Gastroesophageal sphincter (tissue), 4 donors: ENCODE data around the gene OXA1L. TPM values are rescaled to one million over a fixed set of nuclear protein-coding genes. Genes with fewer than 3 reads are reported as not detected.
"Not testable (repeated sequence)": the region's sequence is repeated elsewhere in the genome, so short reads cannot be mapped to it uniquely, and the experiment has no call there.

Source experiments
- ATAC-seq: fragments of 150-250 bp; one replicate; pipeline ENCODE4 v1.9.1; 2016; ENCODE audit warnings: mild to moderate bottlenecking, moderate library complexity
- H3K27ac ChIP-seq, 4 donors: fragments of 200-600 bp; sonication (generic) in 3 of 4; 1 replicate in 3 of 4; 2 replicates in 1 of 4; pipeline ENCODE4 v1.5.1; 2016 to 2019
- H3K27me3 ChIP-seq: fragments of 200-600 bp; sonication (generic); one replicate; pipeline ENCODE4 v1.5.1; 2019
- H3K36me3 ChIP-seq, 2 donors: fragments of 200-600 bp; sonication (generic); one replicate each; pipeline ENCODE4 v1.5.1; 2019; ENCODE audit warnings: control low read depth in 1 of 2
- H3K4me1 ChIP-seq, 3 donors: fragments of 200-600 bp; sonication (generic); 1 replicate in 2 of 3; 2 replicates in 1 of 3; pipeline ENCODE4 v1.5.1; 2016 to 2019; ENCODE audit warnings: control low read depth in 2 of 3
- H3K4me3 ChIP-seq, 2 donors: fragments of 200-600 bp; sonication (generic); one replicate each; pipeline ENCODE4 v1.5.1; 2019; ENCODE audit warnings: mild to moderate bottlenecking in 1 of 2, moderate library complexity in 1 of 2
- H3K9me3 ChIP-seq, 3 donors: fragments of 200-600 bp; sonication (generic); one replicate each; pipeline ENCODE4 v1.5.1; 2017 to 2019; ENCODE audit warnings: control low read depth in 2 of 3
- EP300 ChIP-seq: sonication (generic); formaldehyde crosslinking; IDR thresholded peaks from one replicate; pipeline ENCODE4 v1.6.1; 2017; ENCODE audit warnings: antibody characterized with exemption, mild to moderate bottlenecking
- POLR2A ChIP-seq, 2 donors: fragments of 450-650 bp; IDR thresholded peaks; one replicate each; pipeline ENCODE4 v1.6.1; 2017; ENCODE audit warnings: antibody characterized with exemption in 2 of 2, mild to moderate bottlenecking in 2 of 2, moderate library complexity in 1 of 2
- POLR2AphosphoS5 ChIP-seq: sonication (generic); formaldehyde crosslinking; IDR thresholded peaks from one replicate; pipeline ENCODE4 v1.6.1; 2017; ENCODE audit warnings: antibody characterized with exemption
- WGBS, 2 donors: methylation state at CpG; one replicate each; pipeline ENCODE4 v1.1.5; 2018; ENCODE audit warnings: low coverage in 1 of 2; 5-methylcytosine and 5-hydroxymethylcytosine counted together
- total RNA-seq, 4 donors: library from RNA; depleted of rRNA; stranded (reverse); fragments of >200 nt; gene quantifications; one replicate each; pipeline ENCODE4 v1.1.0, GENCODE V29; 2016
- TF ChIP-seq, protein P1 (sequence below), 4 experiments: fragments of 200-600 bp in 2 of 4; fragments of 450-650 bp in 2 of 4; sonication (generic) in 1 of 4; IDR thresholded peaks; one replicate each; pipeline ENCODE4 v1.5.1; 2017 to 2019; ENCODE audit warnings: antibody characterized with exemption in 4 of 4, mild to moderate bottlenecking in 2 of 4, moderate library complexity in 2 of 4

The OXA1L gene
- total RNA-seq, 4 donors from 2014 or later: 47.1 to 89.0 (median 72.7) TPM

DNA sequence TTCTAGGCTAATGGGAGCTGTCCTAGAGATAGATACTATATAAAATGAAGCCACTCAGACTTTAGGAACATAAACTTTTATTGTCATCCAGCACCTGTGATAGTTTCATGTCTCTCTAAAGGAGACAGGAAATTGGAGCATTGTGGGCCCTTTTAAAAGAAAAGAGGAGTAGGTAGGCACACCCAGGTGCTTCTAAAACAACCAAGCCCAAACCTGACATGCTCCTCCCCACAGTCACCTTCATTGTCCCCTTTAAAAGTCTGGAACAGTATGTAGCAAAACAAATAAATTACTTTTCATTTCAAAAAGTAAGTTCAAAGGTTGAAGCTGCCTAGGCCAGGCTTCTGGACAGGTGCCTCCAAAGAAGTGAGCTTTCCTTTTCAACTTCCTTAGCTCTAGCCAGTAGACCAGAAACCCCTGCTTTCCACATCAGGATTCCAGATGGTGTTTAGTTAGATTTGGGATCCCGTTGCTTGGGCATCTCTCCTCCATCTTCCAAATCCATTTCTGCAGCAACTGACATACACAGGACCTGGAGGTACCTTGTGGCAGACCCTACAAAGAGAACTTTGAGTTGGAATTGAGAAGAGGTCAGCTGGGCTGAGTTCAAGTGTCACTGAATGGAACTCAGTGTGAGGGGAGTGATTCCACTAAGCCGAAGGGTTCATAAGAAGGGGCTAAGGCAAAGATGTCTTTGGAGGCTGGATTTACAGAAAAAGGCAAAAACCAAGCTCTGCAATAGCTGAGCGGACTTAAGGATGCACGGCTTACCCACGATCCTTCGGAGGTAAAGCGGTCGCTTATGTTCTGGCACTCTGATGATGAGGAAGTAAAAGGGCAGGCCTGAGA, 6.9 kb downstream of the OXA1L start:
- 81% methylated on average over 2 to 8 of the region's 8 CpGs for WGBS, 2 donors
- Histone ChIP-seq H3K4me3 (no peak overlapping the region), H3K27ac (no peak overlapping the region), H3K9me3 (no peaks in the 10 kb centered on the region), H3K36me3 (peaks cover 10 to 63% of the 10 kb centered on the region in 2 donors), H3K27me3 (no peaks in the 10 kb centered on the region), H3K4me1 (peaks cover 0 to 1% (median 1%) of the 10 kb centered on the region in 3 donors)
- TF ChIP-seq EP300 (no peak), POLR2A (IDR thresholded peaks at IDR 0.05) (no peak), POLR2AphosphoS5 (no peak)
- TF ChIP-seq, protein P1, sequence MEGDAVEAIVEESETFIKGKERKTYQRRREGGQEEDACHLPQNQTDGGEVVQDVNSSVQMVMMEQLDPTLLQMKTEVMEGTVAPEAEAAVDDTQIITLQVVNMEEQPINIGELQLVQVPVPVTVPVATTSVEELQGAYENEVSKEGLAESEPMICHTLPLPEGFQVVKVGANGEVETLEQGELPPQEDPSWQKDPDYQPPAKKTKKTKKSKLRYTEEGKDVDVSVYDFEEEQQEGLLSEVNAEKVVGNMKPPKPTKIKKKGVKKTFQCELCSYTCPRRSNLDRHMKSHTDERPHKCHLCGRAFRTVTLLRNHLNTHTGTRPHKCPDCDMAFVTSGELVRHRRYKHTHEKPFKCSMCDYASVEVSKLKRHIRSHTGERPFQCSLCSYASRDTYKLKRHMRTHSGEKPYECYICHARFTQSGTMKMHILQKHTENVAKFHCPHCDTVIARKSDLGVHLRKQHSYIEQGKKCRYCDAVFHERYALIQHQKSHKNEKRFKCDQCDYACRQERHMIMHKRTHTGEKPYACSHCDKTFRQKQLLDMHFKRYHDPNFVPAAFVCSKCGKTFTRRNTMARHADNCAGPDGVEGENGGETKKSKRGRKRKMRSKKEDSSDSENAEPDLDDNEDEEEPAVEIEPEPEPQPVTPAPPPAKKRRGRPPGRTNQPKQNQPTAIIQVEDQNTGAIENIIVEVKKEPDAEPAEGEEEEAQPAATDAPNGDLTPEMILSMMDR (IDR thresholded peaks at IDR 0.05): no peak
- no peak for ATAC-seq

DNA sequence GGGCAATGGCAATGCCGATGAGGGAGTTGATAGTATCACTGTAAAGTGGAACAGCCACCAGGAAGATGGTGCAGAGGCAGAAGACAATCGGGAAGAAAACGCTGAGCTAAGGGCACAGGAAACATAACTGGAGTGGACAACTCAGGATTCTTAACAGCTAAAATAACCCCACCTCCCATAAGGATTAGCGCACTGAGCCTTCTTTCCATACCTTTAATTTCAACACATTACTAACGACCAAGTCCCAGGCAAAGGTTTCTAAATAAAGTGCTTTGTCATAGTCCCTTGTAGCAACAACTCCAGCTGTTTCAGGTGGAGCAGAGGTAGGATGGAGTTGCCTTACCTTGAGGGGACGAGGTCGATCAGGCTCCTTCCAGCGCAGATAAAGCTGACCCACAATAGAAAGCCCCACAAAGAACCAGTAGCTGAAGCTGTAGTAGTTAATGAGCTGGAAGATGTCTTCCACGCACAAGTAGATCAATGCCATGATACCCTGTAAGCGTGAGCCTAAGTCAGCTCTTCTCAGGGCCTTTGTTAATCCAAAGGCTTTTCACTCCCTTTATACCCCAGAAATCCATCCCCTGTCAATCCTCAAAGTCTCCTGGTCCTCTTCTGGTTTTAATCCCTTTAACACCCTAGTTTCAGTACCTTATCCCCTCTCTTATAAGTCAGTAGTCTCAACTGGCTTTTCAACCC, 7.7 kb downstream of the OXA1L start:
- H3K27ac ChIP-seq: no peak overlapping the region
- H3K4me3 ChIP-seq: no peak overlapping the region
- TF ChIP-seq POLR2A (IDR thresholded peaks at IDR 0.05): no peak
- no peak for TF ChIP-seq EP300
- no peak for TF ChIP-seq POLR2AphosphoS5
- TF ChIP-seq, protein P1 (IDR thresholded peaks at IDR 0.05): no peak
- no peaks in the 10 kb centered on the region for H3K27me3 ChIP-seq
- ATAC-seq: no peak
- H3K36me3 ChIP-seq: peaks cover 10 to 55% of the 10 kb centered on the region in 2 donors
- 84 to 88% methylated on average over 6 to 10 of the region's 10 CpGs for WGBS, 2 donors
- H3K4me1 ChIP-seq: no peaks in the 10 kb centered on the region
- H3K9me3 ChIP-seq: no peaks in the 10 kb centered on the region

DNA sequence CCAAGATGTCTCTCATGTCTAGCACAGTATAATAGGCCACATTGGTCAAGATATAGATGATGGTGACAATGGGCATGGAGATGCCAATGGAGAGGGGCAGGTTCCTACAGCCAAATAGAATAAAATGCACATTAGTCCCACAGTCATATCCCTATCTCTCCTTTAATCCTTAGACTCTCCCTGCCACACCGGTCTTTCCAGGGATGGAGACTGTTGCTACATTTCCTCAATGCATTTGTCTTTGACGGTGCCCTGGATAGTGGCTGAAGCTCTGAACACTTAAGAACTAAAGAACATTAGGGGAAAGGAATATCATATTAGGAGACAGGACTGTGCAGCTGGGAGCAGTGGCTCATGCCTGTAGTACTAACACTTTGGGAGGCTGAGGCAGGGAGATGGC, 9.7 kb downstream of the OXA1L start:
- Histone ChIP-seq H3K27ac (no peak overlapping the region), H3K27me3 (no peaks in the 10 kb centered on the region), H3K36me3 (peaks cover 1 to 35% of the 10 kb centered on the region in 2 donors), H3K4me3 (no peak overlapping the region), H3K9me3 (no peaks in the 10 kb centered on the region), H3K4me1 (no peaks in the 10 kb centered on the region)
- TF ChIP-seq, protein P1 (IDR thresholded peaks at IDR 0.05): no peak
- TF ChIP-seq EP300 (no peak), POLR2AphosphoS5 (no peak), POLR2A (IDR thresholded peaks at IDR 0.05) (no peak)
- no peak for ATAC-seq
- 75% methylated on average over 2 of the region's 2 CpGs; no CpG with 5 or more reads in 1 of the 2 donors for WGBS, 2 donors

DNA sequence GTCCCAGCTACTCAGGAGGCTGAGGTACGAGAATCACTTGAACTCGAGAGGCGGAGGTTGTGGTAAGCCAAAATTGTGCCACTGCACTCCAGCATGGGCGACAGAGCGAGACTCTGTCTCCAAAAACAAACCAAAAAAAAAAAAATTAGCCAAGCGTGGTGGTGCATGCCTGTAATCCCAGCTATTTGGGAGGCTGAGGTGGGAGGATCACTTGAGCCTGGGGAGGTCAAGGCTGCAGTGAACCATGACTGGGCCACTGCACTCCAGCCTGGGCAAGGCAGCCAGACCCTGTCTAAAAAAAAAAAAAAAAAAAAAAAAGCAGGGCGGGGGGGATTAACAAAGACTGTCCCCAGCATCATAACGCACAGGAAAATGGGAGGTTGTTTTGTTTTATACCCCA, 10.4 kb downstream of the OXA1L start:
- H3K36me3 ChIP-seq: peaks cover 0 to 28% of the 10 kb centered on the region in 2 donors
- H3K4me1 ChIP-seq, H3K4me3 ChIP-seq, H3K27me3 ChIP-seq, H3K9me3 ChIP-seq, H3K27ac ChIP-seq, ATAC-seq: not testable (repeated sequence)
- 63 to 87% methylated on average over 2 to 3 of the region's 8 CpGs for WGBS, 2 donors

DNA sequence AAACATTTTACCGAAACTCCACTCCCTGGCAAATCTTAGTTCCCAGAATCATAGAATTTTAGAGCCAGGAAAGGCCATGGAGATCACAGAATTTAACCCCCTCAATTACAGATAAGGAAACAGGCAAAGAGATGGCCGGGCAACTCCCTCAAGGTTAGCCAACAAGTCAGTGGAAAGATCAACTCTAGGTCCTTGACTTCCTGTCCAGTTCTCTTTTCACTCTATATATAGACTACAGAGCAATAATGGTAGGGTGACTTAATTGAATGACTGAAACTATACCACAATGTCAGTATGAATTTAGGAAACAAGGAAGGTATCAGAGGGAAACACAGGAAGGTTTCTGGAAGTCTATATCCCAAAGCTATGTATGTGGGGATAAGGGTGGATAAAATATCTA, 11.6 kb downstream of the OXA1L start:
- ATAC-seq: no peak
- WGBS, 2 donors: 78 to 100% methylated on average over 1 of the region's 2 CpGs

More for the DNA sequence above, 11.6 kb downstream of the OXA1L start:
- Histone ChIP-seq H3K36me3 (peaks cover 0 to 16% of the 10 kb centered on the region in 2 donors), H3K4me3 (no peak overlapping the region), H3K4me1 (no peaks in the 10 kb centered on the region), H3K27ac (no peak overlapping the region), H3K9me3 (no peaks in the 10 kb centered on the region), H3K27me3 (no peaks in the 10 kb centered on the region)
- no peak for TF ChIP-seq EP300
- TF ChIP-seq, protein P1 (IDR thresholded peaks at IDR 0.05): no peak
- TF ChIP-seq POLR2A (IDR thresholded peaks at IDR 0.05): no peak
- no peak for TF ChIP-seq POLR2AphosphoS5
